Hindlimb muscle (tissue), 1 donor: ENCODE measurements around the gene TNS1. TPM values are rescaled to one million over a fixed set of nuclear protein-coding genes. Genes with fewer than 3 reads are reported as not detected.

Experiments
- DNase-seq: peaks from one replicate; pipeline ENCODE4 v3.0.0-alpha.2; 2013
- polyA plus RNA-seq: library from polyadenylated mRNA; unstranded; fragments of 120-200 nt; gene quantifications from one replicate; pipeline ENCODE4 v1.2.1, GENCODE V29; 2013; ENCODE audit not compliant: insufficient read length

The TNS1 gene
- polyA plus RNA-seq, 1 donor: 142 TPM

DNA sequence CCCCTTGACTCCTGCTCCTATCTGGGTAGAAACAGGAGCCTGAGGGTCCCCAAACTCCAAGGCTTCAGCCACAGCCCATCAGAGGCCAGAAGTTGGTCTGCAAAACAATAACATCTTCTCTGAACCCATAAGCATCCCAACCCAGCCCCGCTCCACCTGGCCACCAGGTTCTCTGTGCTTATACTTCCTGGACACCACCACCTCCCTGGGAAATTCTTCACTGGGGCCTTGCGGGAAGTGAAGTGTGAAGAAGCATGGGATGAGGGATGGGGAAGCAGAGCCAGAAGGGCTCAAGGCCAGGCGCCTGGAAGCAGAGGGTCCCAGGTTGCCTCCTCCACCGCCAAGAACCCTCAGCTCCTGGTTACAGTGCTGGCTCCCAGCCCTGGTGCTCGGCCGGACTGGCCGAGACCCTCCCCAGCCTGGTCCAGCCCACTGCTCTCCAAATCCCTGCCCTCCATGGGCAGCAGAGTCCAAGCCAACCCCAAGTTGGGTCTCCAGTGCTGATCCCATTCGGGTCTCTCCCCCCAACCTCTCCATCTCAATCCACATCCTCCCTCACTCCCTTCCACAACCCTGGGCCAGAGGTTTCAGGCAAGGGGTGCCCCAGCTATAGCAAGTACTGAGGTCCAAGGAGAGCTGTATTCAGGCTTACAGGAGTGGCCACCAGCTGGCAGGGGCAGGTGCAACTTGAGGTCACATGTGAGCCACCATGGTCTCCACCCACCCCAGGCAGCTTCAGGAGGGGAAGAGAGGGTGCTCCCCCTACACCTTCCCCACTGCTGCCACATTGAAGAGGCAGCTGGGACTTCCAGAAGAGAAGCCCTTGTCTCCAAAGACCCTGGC, 60.7 kb downstream of the TNS1 start:
- no peak for DNase-seq

DNA sequence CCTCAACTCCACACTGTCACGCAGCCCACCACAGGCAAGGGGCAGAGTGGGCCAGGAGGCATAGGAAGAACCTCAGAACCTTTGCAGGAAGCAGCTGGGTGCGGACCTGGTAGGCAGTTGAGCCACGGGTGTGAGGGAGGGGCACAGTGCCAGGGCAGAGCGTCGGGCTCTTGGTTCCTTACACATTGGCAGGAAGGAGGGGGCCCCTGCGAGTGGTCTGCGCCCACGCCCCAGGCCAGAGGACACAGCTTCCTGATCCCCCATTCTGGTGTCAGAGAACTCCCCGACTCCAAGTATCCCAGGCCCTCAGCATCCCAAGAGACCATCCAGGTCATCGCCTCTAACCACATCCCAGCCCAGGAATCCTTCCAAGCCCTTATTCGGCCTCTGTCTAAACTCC, 61.5 kb downstream of the TNS1 start:
- DNase-seq: no peak

DNA sequence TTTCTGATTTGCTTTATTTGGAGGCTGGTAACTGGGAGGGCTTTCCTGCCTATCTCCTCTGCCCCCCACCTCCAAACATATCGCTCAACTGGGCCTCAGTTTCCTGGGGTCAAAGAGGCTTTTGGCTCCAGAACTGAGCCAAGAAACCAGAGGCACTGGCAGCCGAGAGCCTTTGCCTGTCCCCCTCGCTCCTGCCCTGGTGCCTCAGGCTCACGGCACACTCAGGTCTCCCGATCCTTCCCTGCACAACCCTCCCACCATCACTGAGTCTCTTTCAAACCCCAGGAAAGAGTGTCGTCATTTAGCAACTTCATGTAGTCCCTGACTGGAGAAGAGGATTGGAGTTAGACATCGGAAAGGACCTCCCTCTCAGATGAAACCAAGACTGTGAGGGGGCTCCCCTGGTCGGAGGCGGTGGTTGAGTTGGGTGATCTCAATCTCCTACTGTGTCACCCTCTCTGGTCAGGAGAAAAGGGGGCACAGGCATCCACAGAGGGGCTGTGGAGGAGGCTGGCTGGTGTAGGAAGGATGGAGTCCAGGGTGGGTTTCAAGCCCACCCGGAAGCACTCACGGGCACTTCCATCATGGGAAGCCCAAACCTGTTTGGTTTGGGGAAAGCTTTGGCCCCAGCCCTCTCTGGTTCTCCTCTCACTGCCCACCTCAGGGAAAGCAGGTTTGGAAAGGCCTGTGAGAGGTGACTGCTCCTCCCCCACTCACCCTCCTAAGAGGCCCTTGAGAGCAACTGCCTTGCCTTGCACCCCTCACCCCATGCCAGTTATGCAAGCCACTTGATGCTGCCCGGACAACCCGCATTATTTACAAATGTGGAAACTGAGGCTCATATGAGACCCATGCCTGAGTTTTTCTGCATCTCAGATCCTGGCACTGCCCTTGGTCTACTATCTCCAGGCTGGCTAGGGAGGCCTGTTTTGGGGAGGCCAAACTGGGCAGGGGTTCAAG, 62.3 kb downstream of the TNS1 start:
- no peak for DNase-seq

DNA sequence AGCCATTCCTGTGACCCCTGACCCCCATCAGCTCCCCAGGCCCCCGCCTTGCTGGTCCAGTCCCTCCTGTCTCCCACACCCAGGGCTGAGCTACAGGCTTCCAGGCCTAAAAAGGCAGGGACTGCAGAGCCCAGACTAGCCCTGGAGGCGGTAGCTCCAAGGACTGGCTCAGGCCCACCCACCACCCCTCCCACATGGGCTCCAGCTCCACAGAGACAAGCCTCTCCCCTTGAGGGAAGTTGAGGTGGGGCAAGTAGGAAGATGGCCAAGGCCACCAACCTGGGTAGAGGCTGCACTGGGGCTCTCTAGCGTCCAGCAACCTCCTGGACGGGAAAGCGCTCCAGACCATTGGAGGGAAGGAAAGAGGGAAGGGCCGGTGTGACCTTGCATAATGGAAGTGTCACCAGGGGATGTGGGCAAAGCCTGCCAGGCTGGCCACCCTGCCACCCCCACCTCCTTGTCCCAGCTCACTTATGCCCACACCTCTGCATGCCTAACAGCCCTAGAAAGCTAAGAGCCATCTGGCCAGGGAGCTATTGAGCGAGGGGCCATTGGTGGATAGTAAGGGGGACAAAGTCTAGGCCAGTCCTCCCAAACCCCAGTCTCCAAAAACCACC, 63.1 kb downstream of the TNS1 start:
- no peak for DNase-seq

DNA sequence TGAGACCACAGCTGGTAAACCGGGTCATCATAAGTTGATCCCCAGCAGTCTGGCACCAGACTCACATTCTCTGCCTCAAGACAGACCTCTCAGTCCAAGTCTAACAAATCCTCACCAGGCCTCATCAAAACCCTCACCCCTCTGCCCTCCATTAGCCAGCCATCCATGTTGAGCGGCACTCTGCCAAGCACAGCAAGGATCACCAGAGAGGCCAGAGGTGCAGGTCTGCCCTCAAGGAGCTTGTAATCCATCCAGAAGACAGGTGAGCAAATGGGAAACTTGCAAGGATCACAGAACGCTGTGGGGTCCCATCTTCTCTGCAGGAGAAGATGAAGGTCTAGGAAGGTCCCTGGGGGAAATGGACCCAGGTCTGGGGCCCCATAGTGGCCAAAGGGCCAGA, 63.6 kb downstream of the TNS1 start:
- DNase-seq: no peak

DNA sequence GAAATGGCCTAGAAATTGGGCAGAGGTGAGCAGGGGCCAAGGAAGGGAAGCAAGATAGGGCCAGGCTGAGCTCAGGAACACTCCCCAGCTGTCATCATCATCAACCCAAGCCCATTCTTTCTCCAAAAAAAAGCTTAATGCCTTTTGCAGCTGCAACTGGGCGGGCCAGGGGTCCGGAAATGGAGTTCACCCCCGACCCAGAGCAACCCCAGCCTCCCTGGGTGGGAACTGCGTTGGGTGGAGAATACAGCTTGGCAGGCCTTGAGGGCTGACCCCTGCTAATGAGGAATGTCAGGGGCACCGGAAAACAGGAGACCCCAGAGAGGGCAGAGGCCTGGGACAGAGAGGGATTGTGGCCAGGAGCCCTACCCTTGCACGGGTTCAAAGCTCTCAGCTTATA, 64.8 kb downstream of the TNS1 start:
- no peak for DNase-seq

DNA sequence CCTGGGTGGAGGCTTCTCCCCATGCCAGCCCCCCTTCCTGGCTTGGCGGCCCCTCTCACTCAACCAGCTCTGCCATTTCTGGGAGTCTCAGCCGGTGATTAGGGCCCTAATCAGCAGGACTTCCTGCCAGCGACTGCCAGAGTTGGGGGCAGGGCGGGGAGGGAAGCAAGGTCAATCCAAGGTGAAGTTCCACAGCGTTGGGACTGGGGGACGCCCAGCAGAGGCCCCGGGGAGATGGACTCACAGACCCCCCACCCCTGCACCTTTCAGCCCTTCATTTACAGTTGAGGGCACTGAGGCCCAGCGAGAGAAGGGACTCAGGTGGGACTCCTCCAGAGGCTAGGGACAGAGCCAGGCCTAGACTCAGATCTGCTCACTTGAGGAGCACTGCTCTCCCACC, 65.3 kb downstream of the TNS1 start:
- no peak for DNase-seq

DNA sequence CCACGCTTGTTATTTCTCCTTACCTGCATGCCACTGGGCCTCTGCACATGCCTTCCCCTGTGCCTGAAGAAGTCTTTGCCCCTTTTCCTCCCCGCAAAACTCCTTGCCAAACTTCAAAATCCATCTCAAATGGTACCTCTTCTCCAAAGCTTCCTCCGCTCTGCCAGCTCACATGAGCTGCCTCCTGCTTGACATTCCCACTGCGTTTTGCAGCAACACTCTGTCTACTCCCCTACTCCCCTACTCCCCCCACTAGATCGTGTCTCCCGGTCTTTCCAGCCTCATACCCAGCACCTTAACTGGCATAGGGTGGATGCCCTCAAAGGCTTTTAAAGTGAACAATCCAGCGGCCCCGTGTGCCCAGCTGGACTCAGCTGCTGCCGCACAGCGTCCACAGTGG, 65.8 kb downstream of the TNS1 start:
- DNase-seq: no peak

DNA sequence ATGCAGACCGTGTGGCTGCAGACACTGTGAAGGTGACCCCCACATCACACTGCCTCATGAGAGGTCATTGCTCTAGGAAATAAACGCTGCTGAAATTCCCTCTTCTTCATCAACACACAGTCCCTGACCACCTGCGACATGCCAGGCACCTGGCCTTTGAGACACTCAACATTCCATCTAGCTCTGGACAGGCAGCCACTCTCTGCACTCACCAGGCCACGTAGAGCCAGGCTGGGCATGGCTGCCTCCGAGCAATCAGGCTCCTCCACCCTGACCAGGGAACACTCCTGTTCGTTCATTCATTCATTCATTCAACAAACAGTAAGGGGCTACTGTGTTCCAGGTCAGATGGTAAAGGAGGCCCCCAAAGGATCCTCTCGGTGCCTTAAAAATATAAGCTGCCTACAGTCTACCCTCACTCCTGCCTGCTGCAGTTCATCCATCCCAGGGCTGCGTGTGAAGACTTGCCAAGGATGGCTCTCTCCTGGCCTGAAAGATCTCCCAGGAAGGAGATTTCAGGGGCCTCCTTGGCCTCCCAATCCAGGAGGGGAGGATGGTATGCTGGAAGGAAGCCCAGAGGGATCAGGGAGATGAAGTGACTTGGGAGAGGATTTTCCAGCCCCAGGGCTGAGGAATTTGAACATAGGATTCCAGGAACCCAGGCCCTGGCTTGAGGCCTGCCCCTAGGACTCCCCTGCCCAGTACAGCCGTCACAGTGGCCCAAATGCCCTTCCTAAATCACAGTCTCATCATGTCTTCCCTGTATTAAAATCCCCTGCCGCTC, 66.7 kb downstream of the TNS1 start:
- DNase-seq: no peak

DNA sequence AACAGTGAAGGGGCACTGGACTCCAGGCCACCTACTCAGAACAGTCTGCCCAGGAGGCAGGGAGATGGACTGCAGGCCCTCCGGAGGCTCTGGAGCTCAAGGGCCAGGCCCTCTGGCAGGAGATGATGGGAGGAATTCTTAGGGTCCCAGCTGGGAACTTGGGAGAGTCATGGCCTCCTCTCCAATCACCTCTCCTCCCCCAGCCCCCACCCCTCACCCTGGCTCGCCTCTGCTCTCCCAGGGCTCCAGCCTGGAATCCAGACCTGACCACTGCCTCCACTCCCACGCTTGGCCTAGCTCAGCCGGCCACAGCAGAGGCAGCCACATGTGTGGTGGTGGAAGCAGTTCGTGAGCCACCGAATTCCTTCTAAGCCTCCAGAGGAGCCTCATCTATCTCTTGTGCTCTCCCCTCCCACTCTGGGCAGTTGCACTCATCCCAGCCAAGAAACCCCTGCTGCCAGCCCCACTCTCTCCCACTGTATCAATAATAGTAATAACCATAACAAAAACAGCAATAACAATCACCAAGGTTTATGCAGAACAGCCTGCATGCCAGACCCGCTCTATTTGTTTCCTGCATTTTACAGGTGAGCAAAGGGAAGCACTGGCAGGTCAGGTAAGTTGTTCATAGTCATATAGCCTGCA, 67.4 kb downstream of the TNS1 start:
- DNase-seq: no peak

DNA sequence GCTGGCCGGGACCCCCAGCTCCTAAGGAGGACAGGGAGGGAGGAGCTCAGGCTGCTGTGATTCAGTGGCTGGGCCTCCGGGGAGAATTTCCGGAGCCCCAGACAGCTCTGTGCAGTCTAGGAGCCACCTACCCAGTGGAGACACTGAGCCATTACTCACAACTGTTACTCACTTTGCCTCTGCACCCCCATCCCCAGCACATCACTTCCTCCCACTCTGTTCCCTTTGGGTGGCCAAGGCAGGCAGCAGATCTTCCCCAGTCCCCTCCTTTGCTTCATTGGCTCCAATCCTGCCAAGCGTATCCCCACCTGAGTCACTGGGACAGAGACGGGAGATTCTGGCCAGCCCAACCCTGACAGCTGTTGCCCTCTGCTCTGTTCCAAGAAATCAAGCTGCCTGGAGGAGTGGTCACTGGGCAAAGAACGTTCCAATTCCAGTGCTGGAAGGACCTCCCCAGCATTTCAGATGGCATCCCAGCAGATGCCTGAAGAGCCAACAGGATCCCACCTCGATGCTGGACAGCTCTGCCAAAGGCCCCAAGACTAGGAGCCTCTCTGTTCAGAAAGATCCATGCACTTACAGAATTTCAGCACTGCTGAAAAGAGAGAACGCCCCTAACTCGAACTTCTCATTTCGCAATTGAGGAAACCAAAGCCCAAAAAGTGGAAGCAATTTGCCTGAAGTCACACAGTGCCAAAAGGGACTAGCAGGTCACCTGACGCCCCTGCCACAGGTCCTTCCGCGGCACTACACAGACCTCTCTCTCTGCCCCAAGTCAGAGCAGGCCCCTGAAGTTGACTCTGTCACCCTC, 68.3 kb downstream of the TNS1 start:
- no peak for DNase-seq

DNA sequence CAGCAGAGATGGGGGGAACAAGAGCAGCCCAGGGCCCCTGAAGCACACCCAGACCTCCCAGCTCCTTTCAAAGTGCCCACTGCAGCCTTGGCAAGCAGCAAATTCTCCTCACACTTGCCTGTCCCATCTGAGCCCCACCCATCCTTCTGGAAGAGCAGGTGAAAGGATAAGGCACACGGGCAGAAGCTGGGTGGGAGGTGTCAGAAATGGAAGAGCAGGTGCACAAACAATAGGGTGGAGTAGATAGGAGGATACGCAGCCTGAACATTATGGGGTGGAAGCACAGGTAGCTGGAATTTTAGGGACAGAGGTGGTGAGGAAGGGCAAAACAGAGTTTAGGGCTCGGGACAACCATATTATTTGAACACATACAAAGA, 69.2 kb downstream of the TNS1 start:
- DNase-seq: no peak

DNA sequence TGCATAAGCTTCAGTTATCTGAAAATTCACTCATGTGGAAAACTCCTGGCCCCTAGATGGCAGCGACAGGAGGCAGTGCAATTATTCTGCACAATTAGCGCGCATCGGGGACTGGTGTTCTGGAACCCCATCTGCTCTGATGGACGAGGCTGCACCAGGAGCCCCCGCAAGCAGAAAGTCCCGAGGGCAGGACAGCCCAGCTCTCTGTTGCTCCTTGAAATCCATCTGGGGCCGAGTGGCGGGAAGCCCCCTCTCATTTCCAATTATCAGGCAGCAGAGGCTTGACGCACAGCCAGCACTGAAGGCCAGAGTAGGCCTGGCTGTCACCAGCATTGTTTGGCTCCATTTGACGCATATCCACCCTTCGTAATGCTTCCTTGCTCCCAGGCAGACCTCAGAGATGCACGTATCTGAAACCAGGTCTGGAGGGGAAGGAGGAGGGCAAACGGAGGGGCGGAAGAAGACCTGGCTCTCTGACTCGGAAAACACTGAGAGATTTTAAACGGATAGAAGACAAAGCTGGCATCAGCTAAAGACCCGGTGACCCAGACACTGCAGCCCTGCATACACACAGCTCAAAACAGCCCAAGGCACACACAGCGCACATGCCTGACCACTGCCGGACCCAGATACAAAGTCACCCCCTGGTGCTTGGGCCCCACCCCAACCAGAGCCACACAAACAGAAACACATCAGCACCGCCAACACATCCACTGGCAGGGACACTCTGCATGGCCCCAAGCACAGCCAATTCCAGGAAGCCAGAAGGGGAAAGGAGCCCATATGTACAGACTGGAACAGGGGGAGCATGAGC, 69.8 kb downstream of the TNS1 start:
- DNase-seq: peak; percentile 30

DNA sequence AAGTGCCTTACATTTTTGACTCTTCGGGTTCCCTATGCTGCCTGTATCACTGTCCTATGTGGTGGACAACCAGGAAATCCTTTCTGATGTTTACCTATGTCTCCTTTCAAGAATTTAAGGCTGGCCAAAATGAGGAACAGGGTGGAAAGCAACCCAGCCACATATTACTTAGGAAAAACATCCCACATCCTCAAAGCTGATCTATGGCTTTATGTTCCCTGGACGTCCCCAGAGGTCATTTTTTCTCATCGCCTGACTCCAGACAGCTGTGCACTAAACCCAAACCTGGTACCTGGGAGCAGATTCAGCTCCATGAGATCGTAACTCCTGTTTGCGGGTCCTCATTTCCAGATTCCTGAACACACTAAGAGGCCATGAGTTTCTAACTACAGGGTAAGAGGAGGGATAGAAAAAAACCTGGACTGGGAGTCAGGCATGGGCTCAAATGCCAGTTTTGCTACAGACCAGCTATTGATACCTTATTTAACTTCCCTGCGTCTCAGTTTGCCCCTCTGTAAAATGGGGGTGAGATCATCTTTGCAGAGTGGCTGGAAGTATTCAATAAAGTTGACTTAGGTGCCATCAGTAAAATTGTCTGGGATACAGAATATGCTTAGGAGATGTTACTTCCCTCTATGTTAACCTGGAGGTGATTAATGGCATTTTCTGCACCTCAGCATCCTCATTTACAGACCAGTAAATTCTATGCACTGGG, 70.8 kb downstream of the TNS1 start:
- no peak for DNase-seq

DNA sequence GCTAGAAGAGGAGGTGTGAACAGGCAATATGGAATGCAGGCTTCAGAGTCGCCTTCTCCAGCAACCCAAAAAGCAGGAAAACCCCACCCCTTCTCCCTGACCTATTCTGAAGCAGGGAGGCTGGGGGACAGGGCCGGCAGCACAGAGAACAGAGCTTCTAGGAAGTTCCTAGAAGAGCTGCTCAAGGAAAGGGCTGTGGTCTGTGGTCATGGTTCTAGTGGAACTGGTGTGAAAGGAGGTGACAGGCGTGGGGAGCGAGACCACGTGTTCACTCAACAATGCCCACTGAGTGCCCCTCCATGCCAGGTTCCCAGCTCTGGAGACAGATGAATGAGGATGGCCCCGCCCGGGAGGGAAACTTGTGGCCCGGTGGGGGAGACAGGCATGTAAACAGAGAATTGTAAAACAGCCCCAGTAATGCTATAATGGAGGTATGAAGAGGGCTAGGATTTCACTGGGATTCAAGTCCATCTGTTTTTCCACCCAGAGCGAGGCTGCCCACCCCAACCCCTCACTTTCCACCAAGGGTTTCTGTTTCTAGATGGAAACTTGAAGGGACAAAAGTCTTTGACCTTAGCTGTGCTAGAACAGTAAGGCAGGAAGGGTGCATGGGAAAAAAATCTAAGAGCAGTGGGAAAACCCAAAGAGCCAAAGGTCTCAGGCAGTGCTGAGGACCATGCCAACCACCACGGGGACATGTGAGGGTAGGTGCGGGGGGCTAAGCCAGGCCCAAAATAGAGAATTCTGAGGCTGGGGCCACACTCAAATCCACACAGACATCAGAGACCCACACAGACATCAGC, 71.8 kb downstream of the TNS1 start:
- no peak for DNase-seq

DNA sequence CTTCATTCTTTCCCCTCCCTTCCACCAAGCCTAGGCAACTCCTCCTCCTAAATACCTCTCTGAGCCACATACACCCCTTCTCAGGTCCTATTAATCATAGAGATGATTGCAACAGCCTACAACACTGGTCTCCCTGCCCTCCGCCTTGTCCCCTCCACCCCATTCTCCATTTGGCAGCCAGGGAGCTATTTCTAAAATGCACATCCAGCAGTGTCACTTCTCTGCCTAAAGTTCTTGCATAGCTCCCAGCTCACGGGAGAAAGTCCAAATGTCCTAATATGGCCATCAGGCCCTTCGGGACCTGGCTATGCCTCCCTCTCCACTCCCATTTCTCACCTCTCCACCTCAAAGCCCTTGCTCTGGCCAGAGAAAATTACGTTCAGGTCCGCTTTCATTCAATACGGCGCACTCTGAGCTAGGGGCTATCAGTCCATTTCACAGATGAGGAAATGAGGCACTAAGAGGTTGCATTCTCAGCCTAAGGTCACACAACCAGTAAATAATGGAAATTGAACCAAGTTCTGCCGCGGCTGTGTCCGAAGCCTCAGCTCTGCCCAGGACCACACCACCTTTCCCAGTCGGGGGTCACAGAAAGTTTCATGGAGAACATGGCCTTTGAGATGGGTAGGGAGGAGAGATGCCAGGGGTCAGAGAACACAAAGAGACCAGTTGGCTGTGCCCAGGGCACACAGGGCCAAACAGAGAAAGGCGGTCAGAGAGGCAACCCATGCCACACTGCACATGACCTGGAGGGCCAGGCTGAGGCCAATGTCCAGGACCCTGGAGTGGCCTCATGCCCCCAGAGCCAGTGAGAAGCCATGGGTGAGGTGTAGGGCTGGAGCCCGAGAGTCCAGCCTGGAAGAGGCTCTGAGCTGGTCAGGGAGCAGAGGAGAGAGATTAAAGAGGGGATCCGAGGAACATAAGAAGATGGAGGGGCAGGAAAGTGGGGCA, 72.8 kb downstream of the TNS1 start:
- DNase-seq: no peak

DNA sequence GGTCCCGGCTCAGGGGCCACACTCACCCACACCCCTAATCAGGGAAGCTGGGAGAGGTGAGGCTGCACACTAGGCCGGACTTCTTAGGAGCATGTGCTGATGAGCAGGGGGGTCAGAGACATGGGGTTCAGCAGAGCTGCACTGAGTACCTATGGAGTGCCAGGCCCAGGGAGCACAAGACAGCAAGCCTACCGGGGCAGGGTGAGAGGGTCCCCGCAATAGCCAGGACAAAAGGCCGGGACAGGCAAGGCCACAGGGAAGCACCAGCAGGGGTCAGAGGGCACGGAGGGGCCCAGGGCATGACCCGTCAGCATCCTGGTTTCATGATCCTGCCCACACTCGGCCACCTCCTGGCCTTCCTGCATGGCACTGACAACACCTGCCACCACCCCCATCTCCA, 73.5 kb downstream of the TNS1 start:
- no peak for DNase-seq
